ENCODE data around the gene PMEPA1. TPM values are rescaled to one million over a fixed set of nuclear protein-coding genes. Genes with fewer than 3 reads are reported as not detected.

PMEPA1 gene
- total RNA-seq, 1 donor = 23.5 TPM

DNA sequence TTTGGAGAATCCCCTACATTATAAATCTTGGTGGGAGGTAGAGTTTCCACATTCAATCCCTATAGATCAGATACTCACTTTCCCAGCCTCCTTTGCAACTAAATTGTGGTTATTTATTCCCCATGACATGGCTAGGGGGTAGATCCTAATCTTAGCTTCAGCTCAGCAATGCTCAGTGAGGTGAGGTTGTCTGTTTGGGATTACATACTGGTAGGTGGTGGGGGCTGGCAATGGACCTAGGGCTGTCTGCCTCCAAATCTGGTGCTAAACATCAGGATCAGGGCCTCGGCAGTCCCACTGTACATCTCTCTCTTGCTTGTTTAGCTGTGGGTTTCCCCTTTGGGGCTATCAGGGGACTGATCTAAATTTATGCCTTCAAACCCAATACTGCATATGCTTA lies 45.8 kb upstream of the PMEPA1 start:
- H2AFZ ChIP-seq (ENCODE audit: low read length) = no peak overlapping the region
- H3K9me3 ChIP-seq (ENCODE audit: low read depth, low read length) = peaks cover 2% of the 10 kb centered on the region
- H3K79me2 ChIP-seq (ENCODE audit: insufficient read depth, low read length) = no peaks in the 10 kb centered on the region
- no peaks in the 10 kb centered on the region for H4K20me1 ChIP-seq (ENCODE audit: insufficient read depth, low read length)
- no peaks in the 10 kb centered on the region for H3K36me3 ChIP-seq (ENCODE audit: insufficient read depth, low read length)
- peaks cover 12% of the 10 kb centered on the region for H3K27me3 ChIP-seq (ENCODE audit: insufficient read depth, low read length)
- H3K27ac ChIP-seq (ENCODE audit: low read depth, low read length) = no peak overlapping the region
- no peaks in the 10 kb centered on the region for H3K4me1 ChIP-seq (ENCODE audit: insufficient read depth, low read length)
- no peak overlapping the region for H3K4me3 ChIP-seq (ENCODE audit: insufficient read depth, low read length)
- H3K4me2 ChIP-seq (ENCODE audit: insufficient read depth, low read length) = no peak overlapping the region
- no peak for TF ChIP-seq CTCF (IDR thresholded peaks at IDR 0.05; ENCODE audit: extremely low read depth, low read depth, low read length)
- no peak for DNase-seq (ENCODE audit: insufficient read length, low spot score, missing footprints)

DNA sequence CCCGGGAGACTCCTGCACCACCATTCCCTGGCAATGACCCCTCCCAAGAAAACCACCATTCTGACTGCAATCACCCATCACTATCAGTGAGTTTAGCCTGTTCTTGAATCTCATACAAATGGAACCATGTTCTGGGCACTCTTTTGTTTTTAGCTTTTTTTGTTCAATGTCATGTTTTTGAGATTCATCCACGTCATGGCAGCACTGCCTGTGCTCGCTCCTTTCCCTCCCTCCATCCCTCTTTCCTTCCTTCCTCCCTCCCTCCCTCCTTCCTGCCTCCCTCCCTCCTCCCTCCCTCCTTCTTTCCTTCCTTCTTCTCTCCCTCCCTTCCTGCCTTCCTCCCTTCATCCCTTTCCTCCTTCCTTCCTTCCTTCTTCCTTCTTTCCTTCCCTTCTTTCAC lies 44.4 kb upstream of the PMEPA1 start:
- H3K79me2 ChIP-seq (ENCODE audit: insufficient read depth, low read length) = no peaks in the 10 kb centered on the region
- no peak overlapping the region for H3K4me3 ChIP-seq (ENCODE audit: insufficient read depth, low read length)
- no peak overlapping the region for H2AFZ ChIP-seq (ENCODE audit: low read length)
- H3K27me3 ChIP-seq (ENCODE audit: insufficient read depth, low read length) = peaks cover 14% of the 10 kb centered on the region
- no peak for TF ChIP-seq CTCF (IDR thresholded peaks at IDR 0.05; ENCODE audit: extremely low read depth, low read depth, low read length)
- H3K4me2 ChIP-seq (ENCODE audit: insufficient read depth, low read length) = no peak overlapping the region
- DNase-seq (ENCODE audit: insufficient read length, low spot score, missing footprints) = no peak
- H4K20me1 ChIP-seq (ENCODE audit: insufficient read depth, low read length) = no peaks in the 10 kb centered on the region
- H3K36me3 ChIP-seq (ENCODE audit: insufficient read depth, low read length) = no peaks in the 10 kb centered on the region
- peaks cover 2% of the 10 kb centered on the region for H3K9me3 ChIP-seq (ENCODE audit: low read depth, low read length)
- no peak overlapping the region for H3K27ac ChIP-seq (ENCODE audit: low read depth, low read length)
- H3K4me1 ChIP-seq (ENCODE audit: insufficient read depth, low read length) = no peaks in the 10 kb centered on the region

- H3K27me3 ChIP-seq (ENCODE audit: insufficient read depth, low read length) = peaks cover 12% of the 10 kb centered on the region
- H3K27ac ChIP-seq (ENCODE audit: low read depth, low read length) = no peak overlapping the region
- peaks cover 2% of the 10 kb centered on the region for H3K9me3 ChIP-seq (ENCODE audit: low read depth, low read length)
- TF ChIP-seq CTCF (IDR thresholded peaks at IDR 0.05; ENCODE audit: extremely low read depth, low read depth, low read length) = no peak
- H3K36me3 ChIP-seq (ENCODE audit: insufficient read depth, low read length) = no peaks in the 10 kb centered on the region
- no peak overlapping the region for H3K4me2 ChIP-seq (ENCODE audit: insufficient read depth, low read length)
- no peaks in the 10 kb centered on the region for H3K79me2 ChIP-seq (ENCODE audit: insufficient read depth, low read length)
- no peaks in the 10 kb centered on the region for H4K20me1 ChIP-seq (ENCODE audit: insufficient read depth, low read length)
- no peak for DNase-seq (ENCODE audit: insufficient read length, low spot score, missing footprints)
- no peaks in the 10 kb centered on the region for H3K4me1 ChIP-seq (ENCODE audit: insufficient read depth, low read length)
- no peak overlapping the region for H2AFZ ChIP-seq (ENCODE audit: low read length)
- H3K4me3 ChIP-seq (ENCODE audit: insufficient read depth, low read length) = no peak overlapping the region
Observed at GRCh38 chr20:57753332-57754164, 43.7 kb upstream of the PMEPA1 start.

DNA sequence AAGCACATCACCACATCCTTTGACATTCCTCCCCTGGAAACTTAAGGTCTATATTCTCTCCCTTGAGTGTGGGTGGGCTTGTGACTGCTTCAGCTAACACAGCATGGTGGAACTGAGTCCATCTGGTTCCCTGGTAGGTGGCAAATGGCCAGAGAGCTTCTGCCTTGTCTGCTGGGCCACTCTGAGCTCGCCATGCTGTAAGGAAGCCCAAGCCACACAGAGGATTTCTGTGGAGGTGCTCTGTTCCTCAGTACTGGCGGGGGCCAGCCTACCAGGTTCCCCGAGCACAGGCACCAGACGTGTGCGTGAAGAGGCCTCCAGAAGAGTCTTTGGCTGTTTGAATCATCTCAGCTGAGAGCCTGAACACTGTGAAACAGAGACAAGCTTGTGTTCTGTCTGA lies 41.6 kb upstream of the PMEPA1 start:
- Histone ChIP-seq H3K4me1 (ENCODE audit: insufficient read depth, low read length) (peaks cover 8% of the 10 kb centered on the region), H3K4me3 (ENCODE audit: insufficient read depth, low read length) (no peak overlapping the region), H3K9me3 (ENCODE audit: low read depth, low read length) (peaks cover 2% of the 10 kb centered on the region), H3K27ac (ENCODE audit: low read depth, low read length) (no peak overlapping the region), H3K79me2 (ENCODE audit: insufficient read depth, low read length) (no peaks in the 10 kb centered on the region), H4K20me1 (ENCODE audit: insufficient read depth, low read length) (no peaks in the 10 kb centered on the region), H2AFZ (ENCODE audit: low read length) (no peak overlapping the region), H3K4me2 (ENCODE audit: insufficient read depth, low read length) (no peak overlapping the region), H3K36me3 (ENCODE audit: insufficient read depth, low read length) (no peaks in the 10 kb centered on the region), H3K27me3 (ENCODE audit: insufficient read depth, low read length) (peaks cover 12% of the 10 kb centered on the region)
- no peak for TF ChIP-seq CTCF (IDR thresholded peaks at IDR 0.05; ENCODE audit: extremely low read depth, low read depth, low read length)
- no peak for DNase-seq (ENCODE audit: insufficient read length, low spot score, missing footprints)
